ENCODE measurements around the gene STK4. TPM values are rescaled to one million over a fixed set of nuclear protein-coding genes. Genes with fewer than 3 reads are reported as not detected.

Gene STK4
- total and polyA plus RNA-seq, 2 donors from 2014 or later, result 4.3 to 41.0 TPM

GRCh38 chr20:44956410-44956809, 9.9 kb upstream of the STK4 start:
- Histone ChIP-seq H3K36me3 (ENCODE audit: control insufficient read depth in 2 of 3, insufficient read depth in 3 of 3, low read length in 3 of 3) (peaks cover 12 to 47% (median 28%) of the 10 kb centered on the region in 3 donors), H3K27ac (ENCODE audit: low read depth in 2 of 2, low read length in 2 of 2) (no peak overlapping the region), H3K9me3 (ENCODE audit: control insufficient read depth in 2 of 3, insufficient read depth in 1 of 3, low read length in 3 of 3) (no peaks in the 10 kb centered on the region), H3K4me1 (ENCODE audit: control insufficient read depth in 2 of 3, insufficient read depth in 2 of 3, low read depth in 1 of 3, low read length in 3 of 3) (peaks cover 0 to 15% (median 14%) of the 10 kb centered on the region in 3 donors), H3K27me3 (ENCODE audit: control insufficient read depth, insufficient read depth, low read length) (no peaks in the 10 kb centered on the region), H3K4me3 (ENCODE audit: low read length in 3 of 3) (no peak overlapping the region), H3K9ac (ENCODE audit: low read length in 3 of 3) (no peak overlapping the region)
- intact Hi-C loops (cut with DNase I), result no loop called here
- TF ChIP-seq, protein P1, sequence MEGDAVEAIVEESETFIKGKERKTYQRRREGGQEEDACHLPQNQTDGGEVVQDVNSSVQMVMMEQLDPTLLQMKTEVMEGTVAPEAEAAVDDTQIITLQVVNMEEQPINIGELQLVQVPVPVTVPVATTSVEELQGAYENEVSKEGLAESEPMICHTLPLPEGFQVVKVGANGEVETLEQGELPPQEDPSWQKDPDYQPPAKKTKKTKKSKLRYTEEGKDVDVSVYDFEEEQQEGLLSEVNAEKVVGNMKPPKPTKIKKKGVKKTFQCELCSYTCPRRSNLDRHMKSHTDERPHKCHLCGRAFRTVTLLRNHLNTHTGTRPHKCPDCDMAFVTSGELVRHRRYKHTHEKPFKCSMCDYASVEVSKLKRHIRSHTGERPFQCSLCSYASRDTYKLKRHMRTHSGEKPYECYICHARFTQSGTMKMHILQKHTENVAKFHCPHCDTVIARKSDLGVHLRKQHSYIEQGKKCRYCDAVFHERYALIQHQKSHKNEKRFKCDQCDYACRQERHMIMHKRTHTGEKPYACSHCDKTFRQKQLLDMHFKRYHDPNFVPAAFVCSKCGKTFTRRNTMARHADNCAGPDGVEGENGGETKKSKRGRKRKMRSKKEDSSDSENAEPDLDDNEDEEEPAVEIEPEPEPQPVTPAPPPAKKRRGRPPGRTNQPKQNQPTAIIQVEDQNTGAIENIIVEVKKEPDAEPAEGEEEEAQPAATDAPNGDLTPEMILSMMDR (IDR thresholded peaks at IDR 0.05; ENCODE audit: borderline replicate concordance, extremely low read depth, insufficient read depth), result no peak
- no peak for FAIRE-seq
- DNase-seq, result no peak

GRCh38 chr20:44958276-44958675, 8.0 kb upstream of the STK4 start:
- Histone ChIP-seq H3K36me3 (ENCODE audit: control insufficient read depth in 2 of 3, insufficient read depth in 3 of 3, low read length in 3 of 3) (peaks cover 11 to 29% (median 23%) of the 10 kb centered on the region in 3 donors), H3K9me3 (ENCODE audit: control insufficient read depth in 2 of 3, insufficient read depth in 1 of 3, low read length in 3 of 3) (no peaks in the 10 kb centered on the region), H3K27me3 (ENCODE audit: control insufficient read depth, insufficient read depth, low read length) (no peaks in the 10 kb centered on the region), H3K27ac (ENCODE audit: low read depth in 2 of 2, low read length in 2 of 2) (no peak overlapping the region), H3K4me3 (ENCODE audit: low read length in 3 of 3) (peak overlapping the region in 1 of 3 donors; percentile 72), H3K4me1 (ENCODE audit: control insufficient read depth in 2 of 3, insufficient read depth in 2 of 3, low read depth in 1 of 3, low read length in 3 of 3) (peaks cover 0 to 15% (median 14%) of the 10 kb centered on the region in 3 donors), H3K9ac (ENCODE audit: low read length in 3 of 3) (no peak overlapping the region)
- intact Hi-C loops (cut with DNase I), result no loop called here
- FAIRE-seq, result no peak
- TF ChIP-seq, protein P1 (IDR thresholded peaks at IDR 0.05; ENCODE audit: borderline replicate concordance, extremely low read depth, insufficient read depth), result no peak
- DNase-seq, result peak in 1 of 5 donors; percentile 12

DNA sequence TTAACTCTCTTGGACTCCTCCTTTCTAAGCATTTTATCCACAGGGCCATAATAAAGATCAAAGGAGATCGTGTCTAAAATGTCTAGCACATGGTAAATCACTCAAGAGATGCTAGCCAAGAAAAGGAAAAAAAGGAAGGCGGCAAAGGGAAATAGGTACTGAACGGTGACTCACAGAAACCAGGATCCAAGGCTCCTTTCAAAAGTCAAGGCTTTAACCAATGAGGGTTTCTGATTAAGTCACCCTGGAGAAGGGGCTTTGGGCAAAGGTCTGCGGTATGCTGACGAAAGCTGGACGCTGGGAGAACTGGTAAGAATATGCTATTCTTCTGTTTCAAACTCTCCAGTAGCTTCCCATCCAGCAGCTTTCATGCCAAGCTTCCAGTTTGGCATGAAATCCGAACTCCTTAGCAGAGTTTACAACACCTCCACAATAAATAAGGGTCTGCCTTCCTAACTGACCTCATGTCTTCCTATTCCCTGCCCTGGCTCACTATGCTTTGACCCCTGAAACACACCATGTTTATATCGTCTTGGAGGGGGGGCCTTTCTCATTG, 7.2 kb upstream of the STK4 start:
- Histone ChIP-seq H3K4me1 (ENCODE audit: control insufficient read depth in 2 of 3, insufficient read depth in 2 of 3, low read depth in 1 of 3, low read length in 3 of 3) (peaks cover 0 to 15% (median 14%) of the 10 kb centered on the region in 3 donors), H3K27ac (ENCODE audit: low read depth in 2 of 2, low read length in 2 of 2) (peak overlapping the region in 1 of 2 donors; percentile 39), H3K9ac (ENCODE audit: low read length in 3 of 3) (peak overlapping the region in 2 of 3 donors; percentile 35 to 55), H3K36me3 (ENCODE audit: control insufficient read depth in 2 of 3, insufficient read depth in 3 of 3, low read length in 3 of 3) (peaks cover 6 to 20% (median 15%) of the 10 kb centered on the region in 3 donors), H3K27me3 (ENCODE audit: control insufficient read depth, insufficient read depth, low read length) (no peaks in the 10 kb centered on the region), H3K4me3 (ENCODE audit: low read length in 3 of 3) (peak overlapping the region; percentile 72 to 84 (median 73)), H3K9me3 (ENCODE audit: control insufficient read depth in 2 of 3, insufficient read depth in 1 of 3, low read length in 3 of 3) (no peaks in the 10 kb centered on the region)
- peak in 2 of 5 donors; percentile 30 to 31 for DNase-seq
- no peak for FAIRE-seq
- TF ChIP-seq, protein P1 (IDR thresholded peaks at IDR 0.05; ENCODE audit: borderline replicate concordance, extremely low read depth, insufficient read depth), result no peak
- intact Hi-C loops (cut with DNase I), result no loop called here

Data from kidney (tissue), 14 donors.